ENCODE measurements around the gene MYRIP.
A peak's percentile ranks its signal among the peaks of the same experiment; 100 is the strongest.
"Not testable (repeated sequence)": the region's sequence is repeated elsewhere in the genome, so short reads cannot be mapped to it uniquely, and the experiment has no call there.

The MYRIP gene

GRCh38 chr3:39809181-39809994 is at the start of gene MYRIP:
Gene MYRIP, plus strand, starts transcription at chr3:39809609. Its CDS starts 91,208 bp downstream, at chr3:39900817.
- peak; percentile 58 for DNase-seq

- DNase-seq: no peak
Observed at GRCh38 chr3:39760325-39760724, 49.1 kb upstream of the MYRIP start.

- DNase-seq: no peak
Observed at GRCh38 chr3:39762537-39763070, 46.8 kb upstream of the MYRIP start.

GRCh38 chr3:39763390-39763789 is 46.0 kb upstream of the MYRIP start:
- no peak for DNase-seq

GRCh38 chr3:39765575-39765974 is 43.8 kb upstream of the MYRIP start:
- DNase-seq: no peak

- DNase-seq: no peak
Observed at GRCh38 chr3:39766433-39766832, 43.0 kb upstream of the MYRIP start.

GRCh38 chr3:39766909-39767308 is 42.5 kb upstream of the MYRIP start:
- DNase-seq: not testable (repeated sequence)

- DNase-seq: not testable (repeated sequence)
Observed at GRCh38 chr3:39778168-39778567, 31.2 kb upstream of the MYRIP start.

GRCh38 chr3:39779511-39780230 is 29.7 kb upstream of the MYRIP start:
- no peak for DNase-seq

- DNase-seq: no peak
Observed at GRCh38 chr3:39780352-39780751, 29.1 kb upstream of the MYRIP start.

- no peak for DNase-seq
Observed at GRCh38 chr3:39781025-39781424, 28.4 kb upstream of the MYRIP start.

- no peak for DNase-seq
Observed at GRCh38 chr3:39781632-39782031, 27.8 kb upstream of the MYRIP start.

GRCh38 chr3:39783680-39784079 is 25.7 kb upstream of the MYRIP start:
- DNase-seq: no peak

GRCh38 chr3:39784922-39785321 is 24.5 kb upstream of the MYRIP start:
- no peak for DNase-seq

- DNase-seq: no peak
Observed at GRCh38 chr3:39788128-39788883, 21.1 kb upstream of the MYRIP start.

- no peak for DNase-seq
Observed at GRCh38 chr3:39791603-39792002, 17.8 kb upstream of the MYRIP start.

GRCh38 chr3:39794880-39795279 is 14.5 kb upstream of the MYRIP start:
- no peak for DNase-seq

- DNase-seq: no peak
Observed at GRCh38 chr3:39801216-39801615, 8.2 kb upstream of the MYRIP start.

- DNase-seq: not testable (repeated sequence)
Observed at GRCh38 chr3:39802486-39802885, 6.9 kb upstream of the MYRIP start.

- no peak for DNase-seq
Observed at GRCh38 chr3:39803956-39804355, 5.5 kb upstream of the MYRIP start.

GRCh38 chr3:39804951-39805350 is 4.5 kb upstream of the MYRIP start:
- no peak for DNase-seq

- no peak for DNase-seq
Observed at GRCh38 chr3:39805650-39806049, 3.8 kb upstream of the MYRIP start.

- DNase-seq: no peak
Observed at GRCh38 chr3:39806820-39807219, 2.6 kb upstream of the MYRIP start.

All from left hindlimb (tissue), 1 donor.